GM21723 (cell line): ENCODE data around the gene RPL31.
A peak's percentile ranks its signal among the peaks of the same experiment; 100 is the strongest.

Source experiments
- ATAC-seq: cut with Tn5 transposase; IDR thresholded peaks from one replicate; pipeline ENCODE4 v1.9.1; 2021; ENCODE audit warnings: mild to moderate bottlenecking, moderate library complexity; ENCODE audit not compliant: unreplicated experiment

RPL31 gene

GRCh38 chr2:100992262-100992661, 9.8 kb upstream of the RPL31 start:
- ATAC-seq, result no peak

GRCh38 chr2:100993294-100993693, 8.8 kb upstream of the RPL31 start:
- ATAC-seq, result no peak

- no peak for ATAC-seq
These were observed 6.6 kb upstream of the RPL31 start for GRCh38 chr2:100995309-100996075.

GRCh38 chr2:100997509-100998234, 4.4 kb upstream of the RPL31 start:
- no peak for ATAC-seq

- no peak for ATAC-seq
These were observed 3.9 kb upstream of the RPL31 start for GRCh38 chr2:100998235-100998573.

- no peak for ATAC-seq
These were observed 2.1 kb upstream of the RPL31 start for GRCh38 chr2:100999995-101000394.

GRCh38 chr2:101002562-101003277, 631 bp downstream of the RPL31 start:
- no peak for ATAC-seq

- ATAC-seq, result no peak
These were observed 1.2 kb downstream of the RPL31 start for GRCh38 chr2:101003278-101003775.

GRCh38 chr2:101004620-101005325, 2.7 kb downstream of the RPL31 start:
- no peak for ATAC-seq

- no peak for ATAC-seq
These were observed 4.1 kb downstream of the RPL31 start for GRCh38 chr2:101006065-101006715.

GRCh38 chr2:101007415-101008345, 5.6 kb downstream of the RPL31 start:
- no peak for ATAC-seq

- ATAC-seq, result peak; percentile 3
These were observed 9.1 kb downstream of the RPL31 start for GRCh38 chr2:101011152-101011551.

- ATAC-seq, result peak; percentile 93
These were observed 10.1 kb downstream of the RPL31 start for GRCh38 chr2:101012054-101012705.

- ATAC-seq, result no peak
These were observed 10.7 kb downstream of the RPL31 start for GRCh38 chr2:101012706-101013181.

- ATAC-seq, result no peak
These were observed 12.3 kb downstream of the RPL31 start for GRCh38 chr2:101014264-101014857.

GRCh38 chr2:101017371-101017770, 15.3 kb downstream of the RPL31 start:
- no peak for ATAC-seq

GRCh38 chr2:101018934-101019333, 16.8 kb downstream of the RPL31 start:
- ATAC-seq, result no peak

GRCh38 chr2:101022221-101022620, 20.1 kb downstream of the RPL31 start:
- no peak for ATAC-seq
